Osteoblast (primary cell): Measurements from ENCODE around the gene SCART1. TPM values are rescaled to one million over a fixed set of nuclear protein-coding genes. Genes with fewer than 3 reads are reported as not detected.
A peak's percentile ranks its signal among the peaks of the same experiment; 100 is the strongest.
"Not testable (repeated sequence)": the region's sequence is repeated elsewhere in the genome, so short reads cannot be mapped to it uniquely, and the experiment has no call there.

Experiments used
- DNase-seq: peaks from one replicate; pipeline ENCODE4 v3.0.0; 2011; ENCODE audit warnings: low spot score, mixed read lengths; ENCODE audit not compliant: insufficient read length; ENCODE audit errors: missing footprints
- H2AFZ ChIP-seq: 2 replicates; pipeline ENCODE4 v1.6.0; 2011; ENCODE audit warnings: mild to moderate bottlenecking, low read length
- H3K27ac ChIP-seq: 2 replicates; pipeline ENCODE4 v1.5.1; 2011; ENCODE audit warnings: mild to moderate bottlenecking, low read depth, low read length, moderate library complexity
- H3K27me3 ChIP-seq: 2 replicates; pipeline ENCODE4 v1.6.0; 2012; ENCODE audit warnings: mild to moderate bottlenecking, control low read depth, inconsistent platforms, low read length, moderate library complexity; ENCODE audit not compliant: insufficient read depth
- H3K36me3 ChIP-seq: 2 replicates; pipeline ENCODE4 v1.5.1; 2011; ENCODE audit warnings: mild to moderate bottlenecking, low read length, control low read depth, moderate library complexity; ENCODE audit not compliant: insufficient read depth
- H3K4me1 ChIP-seq: 2 replicates; pipeline ENCODE4 v1.5.1; 2011; ENCODE audit warnings: mild to moderate bottlenecking, low read length, control low read depth, moderate library complexity; ENCODE audit not compliant: insufficient read depth
- H3K4me2 ChIP-seq: 2 replicates; pipeline ENCODE4 v1.6.0; 2011; ENCODE audit warnings: mild to moderate bottlenecking, low read length; ENCODE audit not compliant: insufficient read depth
- H3K4me3 ChIP-seq: fragments of 200-600 bp; sonication (generic); 3 replicates; pipeline ENCODE4 v1.5.1; 2012; ENCODE audit warnings: mild to moderate bottlenecking, low read length, inconsistent platforms; ENCODE audit not compliant: insufficient read depth
- H3K79me2 ChIP-seq: 2 replicates; pipeline ENCODE4 v1.6.0; 2012; ENCODE audit warnings: mild to moderate bottlenecking, low read length, control low read depth, inconsistent platforms; ENCODE audit not compliant: insufficient read depth
- H3K9me3 ChIP-seq: 2 replicates; pipeline ENCODE4 v1.5.1; 2011; ENCODE audit warnings: low read depth, low read length, control low read depth
- H4K20me1 ChIP-seq: 2 replicates; pipeline ENCODE4 v1.6.0; 2012; ENCODE audit warnings: mild to moderate bottlenecking, low read length, control low read depth; ENCODE audit not compliant: insufficient read depth
- CTCF ChIP-seq: IDR thresholded peaks from 2 replicates; pipeline ENCODE4 v1.5.1; 2011; ENCODE audit warnings: mild to moderate bottlenecking, low read depth, low read length, moderate library complexity; ENCODE audit errors: extremely low read depth
- total RNA-seq: library from RNA; depleted of rRNA; stranded (reverse); fragments of >200 nt; gene quantifications from 2 replicates; pipeline ENCODE4 v1.2.3, GENCODE V29; 2012

SCART1 gene
- total RNA-seq, 1 donor = 5.1 TPM

- no peaks in the 10 kb centered on the region for H3K36me3 ChIP-seq
- TF ChIP-seq CTCF = no peak
- peak; percentile 47 for DNase-seq
- H3K27ac ChIP-seq = no peak overlapping the region
- H3K9me3 ChIP-seq = no peaks in the 10 kb centered on the region
- H3K4me2 ChIP-seq = no peak overlapping the region
- H3K79me2 ChIP-seq = no peaks in the 10 kb centered on the region
- no peaks in the 10 kb centered on the region for H3K4me1 ChIP-seq
- H3K27me3 ChIP-seq = no peaks in the 10 kb centered on the region
- no peak overlapping the region for H2AFZ ChIP-seq
- H3K4me3 ChIP-seq = no peak overlapping the region
- H4K20me1 ChIP-seq = peaks cover 20% of the 10 kb centered on the region
Observed at GRCh38 chr10:133440633-133441285, 13.0 kb upstream of the SCART1 start.

GRCh38 chr10:133441356-133441755 lies 12.4 kb upstream of the SCART1 start:
- peaks cover 20% of the 10 kb centered on the region for H4K20me1 ChIP-seq

GRCh38 chr10:133441780-133442179 lies 12.0 kb upstream of the SCART1 start:
- TF ChIP-seq CTCF = no peak
- no peak overlapping the region for H2AFZ ChIP-seq
- no peak overlapping the region for H3K4me2 ChIP-seq
- H3K79me2 ChIP-seq = no peaks in the 10 kb centered on the region
- H3K36me3 ChIP-seq = no peaks in the 10 kb centered on the region
- H3K9me3 ChIP-seq = no peaks in the 10 kb centered on the region
- H3K4me3 ChIP-seq = no peak overlapping the region
- H3K27ac ChIP-seq = no peak overlapping the region
- H4K20me1 ChIP-seq = peaks cover 17% of the 10 kb centered on the region
- no peaks in the 10 kb centered on the region for H3K4me1 ChIP-seq
- no peaks in the 10 kb centered on the region for H3K27me3 ChIP-seq
- no peak for DNase-seq

More at GRCh38 chr10:133441356-133441755, 12.4 kb upstream of the SCART1 start:
- not testable (repeated sequence) for H3K4me1 ChIP-seq, H3K27me3 ChIP-seq, DNase-seq, H3K4me3 ChIP-seq, H3K4me2 ChIP-seq, H3K27ac ChIP-seq, H3K36me3 ChIP-seq, H3K79me2 ChIP-seq, H3K9me3 ChIP-seq, H2AFZ ChIP-seq

GRCh38 chr10:133442191-133442966 lies 11.4 kb upstream of the SCART1 start:
- Histone ChIP-seq H3K4me2 (no peak overlapping the region), H3K4me3 (no peak overlapping the region), H3K79me2 (no peaks in the 10 kb centered on the region), H2AFZ (no peak overlapping the region), H3K27ac (no peak overlapping the region), H3K36me3 (no peaks in the 10 kb centered on the region), H3K9me3 (no peaks in the 10 kb centered on the region), H3K27me3 (no peaks in the 10 kb centered on the region), H4K20me1 (peaks cover 16% of the 10 kb centered on the region), H3K4me1 (no peaks in the 10 kb centered on the region)
- no peak for TF ChIP-seq CTCF
- DNase-seq = peak; percentile 82
